HG02884 (cell line): ENCODE data around the gene TTC7B.
"Not testable (repeated sequence)": the region's sequence is repeated elsewhere in the genome, so short reads cannot be mapped to it uniquely, and the experiment has no call there.

Source experiments
- ATAC-seq: cut with Tn5 transposase; IDR thresholded peaks from one replicate; pipeline ENCODE4 v1.9.1; 2021; ENCODE audit warnings: mild to moderate bottlenecking, moderate library complexity; ENCODE audit not compliant: unreplicated experiment

TTC7B gene, protein sequence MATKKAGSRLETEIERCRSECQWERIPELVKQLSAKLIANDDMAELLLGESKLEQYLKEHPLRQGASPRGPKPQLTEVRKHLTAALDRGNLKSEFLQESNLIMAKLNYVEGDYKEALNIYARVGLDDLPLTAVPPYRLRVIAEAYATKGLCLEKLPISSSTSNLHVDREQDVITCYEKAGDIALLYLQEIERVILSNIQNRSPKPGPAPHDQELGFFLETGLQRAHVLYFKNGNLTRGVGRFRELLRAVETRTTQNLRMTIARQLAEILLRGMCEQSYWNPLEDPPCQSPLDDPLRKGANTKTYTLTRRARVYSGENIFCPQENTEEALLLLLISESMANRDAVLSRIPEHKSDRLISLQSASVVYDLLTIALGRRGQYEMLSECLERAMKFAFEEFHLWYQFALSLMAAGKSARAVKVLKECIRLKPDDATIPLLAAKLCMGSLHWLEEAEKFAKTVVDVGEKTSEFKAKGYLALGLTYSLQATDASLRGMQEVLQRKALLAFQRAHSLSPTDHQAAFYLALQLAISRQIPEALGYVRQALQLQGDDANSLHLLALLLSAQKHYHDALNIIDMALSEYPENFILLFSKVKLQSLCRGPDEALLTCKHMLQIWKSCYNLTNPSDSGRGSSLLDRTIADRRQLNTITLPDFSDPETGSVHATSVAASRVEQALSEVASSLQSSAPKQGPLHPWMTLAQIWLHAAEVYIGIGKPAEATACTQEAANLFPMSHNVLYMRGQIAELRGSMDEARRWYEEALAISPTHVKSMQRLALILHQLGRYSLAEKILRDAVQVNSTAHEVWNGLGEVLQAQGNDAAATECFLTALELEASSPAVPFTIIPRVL

DNA sequence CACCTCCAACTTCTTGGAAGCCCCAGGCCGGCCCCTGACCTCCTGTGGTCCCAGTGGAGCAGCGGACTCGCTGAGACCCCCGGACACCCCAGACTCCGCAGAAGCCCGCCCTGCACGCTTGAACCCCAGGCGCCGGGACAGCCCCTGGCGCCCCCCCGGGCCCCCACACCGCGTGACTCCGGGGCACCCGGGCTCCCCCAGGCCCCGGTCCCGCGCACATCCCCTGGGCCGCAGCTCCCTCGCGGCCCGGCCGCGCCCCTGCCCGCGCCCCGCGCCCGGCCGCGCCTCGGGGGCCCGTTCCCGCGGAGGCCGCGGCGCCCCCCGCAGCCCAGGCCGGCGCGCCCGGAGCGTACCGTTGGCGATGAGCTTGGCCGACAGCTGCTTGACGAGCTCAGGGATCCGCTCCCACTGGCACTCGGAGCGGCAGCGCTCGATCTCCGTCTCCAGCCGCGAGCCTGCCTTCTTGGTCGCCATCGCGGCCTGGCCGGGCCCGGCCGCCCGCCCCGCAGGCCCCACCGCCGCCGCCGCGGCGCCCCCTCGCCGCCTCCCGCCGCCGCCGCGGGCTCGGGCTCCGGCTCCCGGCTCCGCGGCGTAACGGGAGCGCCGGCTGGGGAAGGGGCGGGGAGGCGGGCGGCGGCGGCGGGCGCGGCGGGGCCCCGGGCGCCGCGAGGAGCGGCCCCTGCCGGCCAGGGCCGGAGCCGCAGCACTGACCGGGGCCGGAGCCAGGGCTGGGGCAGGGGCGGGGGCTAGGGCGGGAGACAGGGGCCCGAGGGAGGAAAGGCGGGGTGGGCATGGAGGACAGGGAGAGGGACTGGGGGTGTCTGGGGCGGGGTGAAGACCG, at the start of gene TTC7B:
TTC7B (minus strand) TSS at position 609 of the 841 bp plus-strand sequence; CDS start at position 474, 135 bp downstream.
- ATAC-seq, result no peak

DNA sequence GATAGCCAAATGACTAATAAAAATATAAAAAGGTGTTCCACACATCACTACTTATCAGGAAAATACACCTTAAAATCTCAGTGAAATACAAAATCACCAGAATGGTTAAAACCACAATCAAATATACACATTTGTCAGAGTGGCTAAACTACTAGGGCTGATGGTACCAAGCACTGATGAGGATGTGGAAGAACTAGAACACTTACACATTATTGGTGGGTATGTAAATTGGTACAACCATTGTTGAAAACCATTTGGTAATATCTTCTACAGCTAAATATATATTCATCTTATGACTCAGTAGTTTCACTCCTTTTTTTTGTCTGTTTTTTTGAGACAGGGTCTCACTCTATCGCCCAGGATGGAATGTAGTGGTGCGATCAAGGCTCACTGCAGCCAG, 48.5 kb upstream of the TTC7B start:
- ATAC-seq, result no peak

DNA sequence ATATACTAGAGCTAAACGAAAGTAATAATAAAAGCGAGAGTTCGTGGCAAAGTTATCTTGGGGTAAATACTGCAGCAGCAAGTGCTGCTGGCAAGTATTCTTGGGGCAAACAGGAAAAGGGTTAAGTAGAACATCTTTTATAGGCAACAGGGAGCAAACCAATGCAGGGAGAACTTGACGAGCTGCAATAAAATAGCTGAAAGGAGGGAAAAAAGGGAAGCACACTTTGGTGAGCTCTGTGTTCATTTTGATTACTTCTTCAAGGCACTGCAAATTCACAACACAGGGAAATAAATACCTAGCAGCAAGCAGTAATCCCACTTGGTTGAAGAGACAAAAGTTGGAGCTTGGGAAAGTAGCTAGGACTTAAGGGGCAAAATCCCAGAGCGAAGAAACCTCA, 42.3 kb upstream of the TTC7B start:
- no peak for ATAC-seq

DNA sequence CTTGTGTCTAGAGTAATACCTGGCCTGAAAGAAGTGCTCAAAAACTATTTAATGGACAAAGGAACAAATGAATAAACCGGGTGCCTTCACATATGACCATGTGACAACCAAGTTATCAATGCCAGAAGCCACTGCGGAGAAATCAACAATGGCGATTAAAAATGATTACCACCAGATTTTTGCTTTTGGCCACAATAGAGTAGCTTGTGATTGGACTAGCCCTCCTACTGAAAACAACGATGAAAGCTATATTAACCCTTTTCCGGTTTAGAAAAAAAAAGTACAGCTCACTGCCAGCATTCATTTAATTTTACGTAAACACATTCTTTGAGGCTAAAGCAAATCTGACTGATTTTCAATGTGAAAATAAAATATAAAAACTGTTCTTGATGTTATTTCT, 41.6 kb upstream of the TTC7B start:
- no peak for ATAC-seq

DNA sequence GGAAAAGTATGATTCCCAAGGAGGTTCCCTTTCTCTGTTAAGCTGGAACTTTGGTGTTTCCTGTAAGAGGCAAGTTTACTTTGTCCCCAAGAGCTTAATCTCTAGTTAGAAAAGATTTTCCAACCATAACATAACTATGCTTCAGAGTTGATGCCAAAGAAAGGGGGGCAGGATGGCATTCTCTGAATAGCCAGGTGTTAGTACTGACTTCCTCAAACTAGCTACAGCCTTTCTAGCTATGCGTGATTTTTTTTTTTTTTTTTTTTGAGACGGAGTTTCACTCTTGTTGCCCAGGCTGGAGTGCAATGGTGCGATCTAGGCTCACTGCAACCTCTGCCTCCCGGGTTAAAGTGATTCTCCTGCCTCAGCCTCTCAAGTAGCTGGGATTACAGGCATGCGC, 39.9 kb upstream of the TTC7B start:
- ATAC-seq, result not testable (repeated sequence)

DNA sequence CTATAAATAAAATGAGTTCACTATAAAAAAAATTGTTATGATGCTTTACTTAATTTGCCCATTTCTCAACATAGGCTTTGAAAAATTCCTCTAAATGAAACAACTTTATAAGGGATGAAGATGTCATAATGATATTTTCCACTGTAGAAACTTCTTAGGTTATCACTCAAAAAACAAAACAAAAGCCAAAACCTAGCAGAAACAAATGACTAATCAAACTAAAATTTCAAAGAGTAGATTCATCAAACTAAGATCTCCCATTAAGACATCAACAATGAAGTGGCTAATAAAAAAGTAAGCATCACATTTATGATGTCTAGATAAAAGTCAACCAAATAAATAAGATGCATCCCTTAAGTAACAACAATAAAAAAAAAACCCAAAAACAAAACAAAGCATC, 36.9 kb upstream of the TTC7B start:
- no peak for ATAC-seq

DNA sequence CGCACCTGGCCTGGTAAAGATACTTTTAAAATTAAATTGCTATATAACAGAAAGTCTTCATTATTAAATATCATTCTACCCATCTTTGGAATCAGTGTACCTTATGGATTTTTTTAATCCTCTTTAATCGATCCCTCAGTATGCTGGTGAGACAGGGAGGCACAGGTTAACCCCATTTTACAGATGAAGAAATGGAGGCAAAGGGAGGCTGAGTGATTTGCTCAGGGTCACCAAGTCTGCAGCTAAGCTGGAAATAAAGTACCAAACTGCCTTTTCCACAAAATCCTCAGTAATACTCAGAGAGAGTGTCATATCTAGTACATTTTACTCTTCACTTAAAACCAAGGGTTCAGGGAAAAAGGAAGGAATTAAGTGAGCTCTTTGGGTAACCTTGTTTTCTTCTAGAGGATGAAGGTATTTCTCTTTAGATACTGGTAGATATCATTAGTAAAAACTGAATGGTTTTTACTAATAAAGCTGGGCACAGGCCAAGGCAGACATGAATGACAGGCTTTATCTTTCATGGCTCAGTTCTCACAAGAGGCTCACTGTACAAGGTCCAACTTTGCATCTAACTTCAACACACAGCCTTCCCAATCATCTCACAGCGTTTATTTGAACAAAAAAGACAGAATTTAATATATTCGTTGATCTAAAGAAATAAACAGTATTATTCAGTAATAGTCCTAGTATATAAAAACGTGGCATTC, 35.3 kb upstream of the TTC7B start:
- ATAC-seq, result no peak

DNA sequence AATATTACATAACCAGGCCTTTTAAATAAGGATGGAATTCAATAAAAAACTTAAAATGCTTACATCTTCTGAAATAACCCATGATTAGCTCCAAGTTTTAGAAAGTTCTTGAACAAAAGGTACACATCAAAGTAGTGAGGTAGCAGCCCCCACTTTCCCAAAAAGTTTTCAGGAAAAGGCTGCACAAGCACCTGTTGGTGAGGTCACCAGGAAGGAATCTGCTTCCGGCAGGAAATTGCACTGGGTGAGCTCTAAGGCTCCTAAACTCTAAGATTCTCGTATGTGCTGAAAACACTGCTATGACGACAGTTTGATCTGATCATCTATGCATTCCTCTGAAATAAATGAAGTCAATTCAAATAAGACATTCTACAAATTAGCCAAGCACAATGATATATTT, 34.3 kb upstream of the TTC7B start:
- no peak for ATAC-seq

DNA sequence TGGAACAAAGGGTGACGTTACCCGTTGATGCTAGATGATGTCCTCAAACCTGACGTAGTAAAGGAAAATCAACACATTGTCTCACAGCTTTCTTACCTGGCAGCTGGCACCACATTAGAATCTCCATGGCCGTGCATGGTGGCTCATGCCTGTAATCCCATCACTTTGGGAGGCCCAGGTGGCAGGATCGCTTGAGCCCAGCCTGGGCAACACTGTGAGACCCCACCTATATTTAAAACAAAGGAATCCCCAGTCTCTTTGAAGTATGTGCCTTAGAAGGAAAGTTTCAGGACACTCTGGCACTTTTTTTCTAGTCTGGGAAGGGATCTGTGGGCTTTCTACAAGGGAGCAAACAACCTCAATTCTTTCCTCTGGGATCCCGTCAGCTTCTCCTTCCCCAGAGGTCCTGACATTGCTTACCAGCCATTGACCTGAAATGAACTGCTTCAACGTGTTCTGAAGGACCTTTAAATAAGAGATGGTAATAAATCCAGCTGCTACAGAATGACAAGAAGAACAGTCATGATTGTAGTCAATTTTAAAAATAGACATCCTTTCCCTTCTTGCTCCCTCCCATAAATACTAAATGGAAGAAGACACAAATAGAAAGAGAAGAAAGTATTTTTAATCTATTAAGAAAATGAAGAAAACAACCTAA, 33.7 kb upstream of the TTC7B start:
- ATAC-seq, result no peak

DNA sequence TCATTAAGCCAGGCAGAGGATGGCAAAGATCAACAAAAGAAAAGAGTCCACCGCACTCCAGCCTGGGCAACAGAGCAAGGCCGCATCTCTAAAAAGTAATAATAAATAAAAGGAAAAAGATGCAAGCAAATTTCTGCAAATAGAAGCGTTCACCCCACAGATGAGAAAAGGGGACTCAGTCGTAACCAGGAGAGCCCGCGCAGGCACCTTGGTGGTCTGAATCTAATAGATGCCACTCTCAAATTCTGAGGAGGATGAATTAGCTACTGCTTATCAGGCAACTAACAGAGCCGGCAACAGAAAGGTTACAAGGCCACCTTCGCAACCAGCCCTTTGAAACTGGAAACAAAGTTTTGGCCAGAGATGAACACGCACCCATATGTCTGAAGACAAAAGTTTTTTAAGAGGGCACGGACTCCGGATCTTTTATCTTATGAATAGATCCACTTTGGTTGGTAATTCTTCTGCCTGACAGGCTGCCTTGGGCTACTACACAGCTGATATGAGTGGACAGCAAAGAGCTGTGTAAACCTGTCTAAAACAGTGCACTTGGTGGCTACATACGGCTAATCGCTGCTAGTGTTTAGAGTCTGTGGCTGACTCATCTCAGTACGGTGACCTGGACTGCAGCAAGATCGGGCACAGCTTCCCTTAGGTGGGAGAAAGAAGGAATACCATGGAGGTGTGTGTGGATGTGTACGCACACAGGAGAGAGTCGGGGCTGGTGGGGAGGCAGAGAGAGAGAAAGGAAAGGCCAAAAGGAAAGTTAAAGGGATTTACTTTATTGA, 32.9 kb upstream of the TTC7B start:
- no peak for ATAC-seq

DNA sequence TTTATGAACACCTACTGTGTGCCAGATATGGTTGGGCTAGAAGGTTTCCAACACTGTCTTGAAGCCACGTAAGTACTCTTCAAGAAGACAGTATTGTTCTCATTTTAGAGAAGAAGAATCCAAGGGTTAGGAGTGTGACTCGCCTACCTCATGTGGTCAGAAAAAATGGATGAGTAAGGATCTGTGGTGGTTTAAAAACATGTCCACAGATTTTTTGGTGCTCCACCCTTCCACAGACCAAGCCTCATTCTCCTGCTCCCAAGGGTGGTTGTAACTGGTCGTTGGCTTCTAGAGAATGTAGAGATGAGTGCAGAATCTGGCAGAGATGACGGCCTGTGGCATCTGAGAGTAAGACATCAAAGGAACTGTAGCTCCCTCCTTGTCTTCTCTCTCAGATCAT, 30.3 kb upstream of the TTC7B start:
- no peak for ATAC-seq

DNA sequence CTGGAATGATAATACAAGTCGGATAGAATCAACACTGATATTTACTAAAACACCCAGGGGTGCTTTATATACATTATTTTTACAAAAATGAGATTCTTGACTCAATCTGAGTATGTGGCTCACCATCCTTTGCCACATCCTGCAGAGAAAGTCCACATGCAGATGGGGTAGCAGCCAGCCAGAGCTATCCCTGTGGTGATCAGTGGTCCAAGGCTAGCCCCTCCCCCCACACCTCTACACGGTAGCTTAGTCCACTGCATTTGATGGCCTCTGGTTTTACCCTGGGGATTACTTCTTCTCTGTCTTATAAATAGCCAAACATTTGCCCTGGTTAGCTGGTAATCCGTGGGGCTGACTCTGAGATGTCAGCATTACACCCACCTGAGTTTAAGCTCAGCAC, 28.1 kb upstream of the TTC7B start:
- ATAC-seq, result no peak

DNA sequence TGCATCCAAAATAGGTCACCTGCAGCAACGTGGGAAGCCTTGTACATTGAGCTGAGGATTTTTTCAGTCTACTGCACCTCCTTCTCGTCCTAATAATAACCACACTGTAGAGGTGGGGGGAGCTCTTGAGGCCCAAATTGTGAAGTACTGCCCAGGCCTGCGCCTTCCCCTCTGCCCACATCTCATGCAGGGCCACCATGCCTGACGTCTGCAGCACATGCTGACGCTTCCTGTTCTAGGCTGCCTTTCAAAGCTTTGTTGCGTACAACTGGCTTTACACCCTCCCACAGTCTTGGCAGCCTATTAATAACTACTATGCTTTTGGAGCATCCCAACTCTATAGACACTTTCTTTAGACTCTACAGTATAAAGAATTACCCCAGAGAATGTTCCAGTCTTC, 26.5 kb upstream of the TTC7B start:
- no peak for ATAC-seq

DNA sequence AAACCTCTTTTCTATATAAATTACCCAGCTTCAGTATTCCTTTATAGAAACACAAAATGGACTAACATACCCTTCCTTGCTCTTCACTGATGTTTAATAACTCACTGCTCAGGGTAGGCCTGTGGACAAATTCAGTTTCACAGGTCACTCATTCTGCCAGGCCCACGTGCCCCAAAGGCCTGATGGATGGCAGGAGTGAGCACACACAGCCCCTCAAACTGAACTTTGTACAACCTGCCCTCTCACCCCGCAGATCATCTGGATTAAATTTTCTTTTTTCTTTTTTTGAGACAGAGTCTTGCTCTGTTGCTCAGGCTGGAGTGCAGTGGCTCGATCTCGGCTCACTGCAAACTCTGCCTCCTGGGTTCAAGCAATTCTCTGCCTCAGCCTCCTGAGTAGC, 24.4 kb upstream of the TTC7B start:
- ATAC-seq, result not testable (repeated sequence)

DNA sequence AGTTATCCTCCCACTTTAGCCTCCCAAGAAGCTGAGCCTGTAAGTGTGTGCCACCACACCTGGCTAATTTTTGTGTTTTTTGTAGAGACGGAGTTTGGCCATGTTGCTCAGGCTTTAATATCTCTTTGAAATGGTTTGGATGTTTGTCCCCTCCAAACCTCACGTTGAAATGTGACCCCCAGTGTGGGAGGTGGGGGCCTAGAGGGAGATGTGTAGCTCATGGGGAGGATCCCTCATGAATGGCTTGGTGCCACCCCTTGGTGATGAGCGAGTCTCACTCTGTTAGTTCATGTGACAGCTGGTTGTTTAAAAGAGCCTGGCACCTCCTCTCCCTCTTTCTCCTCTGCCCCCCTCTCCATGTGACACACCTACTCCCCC, 23.6 kb upstream of the TTC7B start:
- ATAC-seq, result no peak

DNA sequence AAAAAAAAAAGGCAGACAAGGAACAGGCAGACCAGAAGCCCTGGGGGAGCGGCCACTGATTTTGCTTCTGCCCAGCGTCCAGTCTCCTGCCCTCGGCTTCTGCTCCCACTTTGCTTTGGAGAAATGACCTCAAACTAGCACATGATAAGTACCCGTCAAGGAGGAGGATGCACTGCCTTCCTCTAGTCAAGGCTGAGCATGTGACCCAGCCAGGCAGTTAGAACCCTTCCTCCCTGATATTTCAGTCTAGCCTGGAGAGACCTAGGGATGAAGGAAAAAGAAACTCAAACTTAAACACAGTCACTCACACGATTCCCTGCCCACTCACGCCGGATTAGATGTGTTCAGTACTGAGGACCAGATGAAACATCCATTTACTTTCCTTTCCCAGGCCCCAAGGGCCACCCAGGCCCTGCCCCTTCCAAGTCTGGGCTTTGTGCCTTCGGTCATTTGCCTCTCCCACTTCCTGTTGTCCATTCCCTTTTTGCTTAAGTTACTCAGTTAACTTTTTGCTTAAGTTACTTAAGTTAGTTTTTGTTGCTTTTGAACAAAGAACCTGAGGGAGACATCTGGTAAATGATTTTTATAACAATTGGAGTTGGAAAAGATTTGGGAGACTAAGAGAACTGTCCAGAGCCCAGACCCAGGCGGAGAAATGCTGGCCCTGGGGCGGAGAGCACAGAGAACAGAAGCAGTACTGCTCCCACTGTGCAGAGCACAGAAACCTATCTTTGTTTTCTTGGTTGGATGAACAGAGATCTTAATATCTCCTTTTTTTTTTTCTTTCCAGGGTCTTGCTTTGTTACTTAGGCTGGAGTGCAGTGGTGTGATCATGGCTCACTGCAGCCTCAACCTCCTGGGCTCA, 23.0 kb upstream of the TTC7B start:
- no peak for ATAC-seq

DNA sequence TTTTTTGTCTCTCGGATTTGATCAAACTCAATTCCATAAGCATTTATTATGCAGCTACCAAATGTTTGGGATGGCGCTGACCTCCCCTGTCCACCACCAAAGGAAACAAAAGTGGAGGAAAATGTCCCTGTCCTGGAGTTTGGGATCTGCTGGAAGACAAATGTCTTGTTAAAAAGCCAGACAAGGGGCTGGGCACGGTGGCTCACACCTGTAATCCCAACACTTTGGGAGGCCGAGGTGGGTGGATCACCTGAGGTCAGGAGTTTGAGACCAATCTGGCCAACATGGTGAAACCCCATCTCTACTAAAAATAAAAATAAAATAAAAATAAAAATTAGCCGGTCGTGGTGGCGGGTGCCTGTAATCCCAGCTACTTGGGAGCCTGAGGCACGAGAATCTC, 22.3 kb upstream of the TTC7B start:
- ATAC-seq, result not testable (repeated sequence)

DNA sequence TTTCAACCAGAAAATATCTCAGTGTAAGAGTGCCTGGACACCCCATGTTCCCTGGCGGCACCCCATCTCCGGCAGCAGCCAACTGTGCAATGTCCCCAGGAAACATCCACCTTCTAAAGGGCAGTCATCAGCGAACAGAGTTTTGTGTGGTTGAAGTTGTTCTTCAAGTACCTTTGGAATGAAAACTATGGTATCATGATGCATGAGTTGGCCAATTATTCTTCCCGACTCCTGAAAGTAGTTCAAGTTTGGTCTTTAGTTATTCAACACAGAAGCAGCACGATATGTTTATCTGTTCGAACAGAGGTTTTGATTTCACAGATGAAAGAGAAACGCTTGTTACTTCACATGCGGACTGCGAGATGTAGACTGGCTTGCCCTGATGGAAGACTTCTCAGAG, 21.1 kb upstream of the TTC7B start:
- ATAC-seq, result no peak

DNA sequence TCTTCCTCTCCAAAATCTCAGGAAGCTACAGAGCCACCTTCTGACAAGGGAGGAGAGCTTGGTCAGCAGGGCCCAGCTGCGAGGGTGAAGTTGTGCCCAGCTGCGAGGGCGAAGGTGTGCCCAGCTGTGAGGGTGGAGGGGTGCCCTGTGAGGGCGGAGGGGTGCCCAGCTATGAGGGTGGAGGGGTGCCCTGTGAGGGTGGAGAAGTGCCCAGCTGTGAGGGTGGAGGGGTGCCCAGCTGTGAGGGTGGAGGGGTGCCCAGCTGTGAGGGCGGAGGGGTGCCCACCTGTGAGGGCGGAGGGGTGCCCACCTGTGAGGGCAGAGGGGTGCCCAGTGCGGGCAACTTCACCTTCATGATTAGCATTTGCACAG, 20.4 kb upstream of the TTC7B start:
- no peak for ATAC-seq
